ENCODE data around the gene RAB3GAP1.

RAB3GAP1 gene

GRCh38 chr2:135150725-135151124, 98.6 kb downstream of the RAB3GAP1 start:
- Histone ChIP-seq H3K9ac (ENCODE audit: low read depth, low read length) (no peak overlapping the region), H3K4me1 (ENCODE audit: insufficient read depth, low read length) (no peaks in the 10 kb centered on the region), H3K9me3 (ENCODE audit: insufficient read depth, low read depth, low read length) (no peaks in the 10 kb centered on the region), H3K27ac (ENCODE audit: low read depth, low read length) (no peak overlapping the region), H3K27me3 (ENCODE audit: insufficient read depth, low read length) (no peaks in the 10 kb centered on the region), H3K4me3 (ENCODE audit: low read length) (no peak overlapping the region), H3K36me3 (ENCODE audit: insufficient read depth, low read length) (peaks cover 59% of the 10 kb centered on the region)
- WGBS = 89% methylated on average over 1 of the region's 1 CpG

GRCh38 chr2:135151615-135152014, 99.5 kb downstream of the RAB3GAP1 start:
- H3K9me3 ChIP-seq (ENCODE audit: insufficient read depth, low read depth, low read length) = no peaks in the 10 kb centered on the region
- H3K4me1 ChIP-seq (ENCODE audit: insufficient read depth, low read length) = peaks cover 6% of the 10 kb centered on the region; the same call in 1 of the 2 replicates
- peaks cover 67% of the 10 kb centered on the region for H3K36me3 ChIP-seq (ENCODE audit: insufficient read depth, low read length)
- H3K27me3 ChIP-seq (ENCODE audit: insufficient read depth, low read length) = no peaks in the 10 kb centered on the region
- 94% methylated on average over 3 of the region's 3 CpGs for WGBS
- H3K27ac ChIP-seq (ENCODE audit: low read depth, low read length) = no peak overlapping the region
- H3K4me3 ChIP-seq (ENCODE audit: low read length) = no peak overlapping the region
- H3K9ac ChIP-seq (ENCODE audit: low read depth, low read length) = no peak overlapping the region

GRCh38 chr2:135152361-135152760, 100.3 kb downstream of the RAB3GAP1 start:
- H3K4me1 ChIP-seq (ENCODE audit: insufficient read depth, low read length) = peaks cover 6% of the 10 kb centered on the region; the same call in 1 of the 2 replicates
- H3K4me3 ChIP-seq (ENCODE audit: low read length) = no peak overlapping the region
- H3K9ac ChIP-seq (ENCODE audit: low read depth, low read length) = no peak overlapping the region
- H3K27ac ChIP-seq (ENCODE audit: low read depth, low read length) = no peak overlapping the region
- peaks cover 73% of the 10 kb centered on the region for H3K36me3 ChIP-seq (ENCODE audit: insufficient read depth, low read length)
- no peaks in the 10 kb centered on the region for H3K9me3 ChIP-seq (ENCODE audit: insufficient read depth, low read depth, low read length)
- 100% methylated on average over 1 of the region's 1 CpG for WGBS
- H3K27me3 ChIP-seq (ENCODE audit: insufficient read depth, low read length) = no peaks in the 10 kb centered on the region

- Histone ChIP-seq H3K27me3 (ENCODE audit: insufficient read depth, low read length) (no peaks in the 10 kb centered on the region), H3K9me3 (ENCODE audit: insufficient read depth, low read depth, low read length) (no peaks in the 10 kb centered on the region), H3K4me3 (ENCODE audit: low read length) (no peak overlapping the region), H3K36me3 (ENCODE audit: insufficient read depth, low read length) (peaks cover 91% of the 10 kb centered on the region), H3K27ac (ENCODE audit: low read depth, low read length) (no peak overlapping the region), H3K4me1 (ENCODE audit: insufficient read depth, low read length) (peaks cover 6% of the 10 kb centered on the region; the same call in 1 of the 2 replicates), H3K9ac (ENCODE audit: low read depth, low read length) (no peak overlapping the region)
These were observed 102.9 kb downstream of the RAB3GAP1 start for GRCh38 chr2:135154962-135155361.

- Histone ChIP-seq H3K9me3 (ENCODE audit: insufficient read depth, low read depth, low read length) (no peaks in the 10 kb centered on the region), H3K27ac (ENCODE audit: low read depth, low read length) (no peak overlapping the region), H3K4me3 (ENCODE audit: low read length) (no peak overlapping the region), H3K4me1 (ENCODE audit: insufficient read depth, low read length) (peaks cover 6% of the 10 kb centered on the region; the same call in 1 of the 2 replicates), H3K36me3 (ENCODE audit: insufficient read depth, low read length) (peaks cover 74% of the 10 kb centered on the region), H3K9ac (ENCODE audit: low read depth, low read length) (no peak overlapping the region), H3K27me3 (ENCODE audit: insufficient read depth, low read length) (no peaks in the 10 kb centered on the region)
- 97% methylated on average over 3 of the region's 3 CpGs for WGBS
These were observed 105.8 kb downstream of the RAB3GAP1 start for GRCh38 chr2:135157856-135158255.

- peaks cover 74% of the 10 kb centered on the region for H3K36me3 ChIP-seq (ENCODE audit: insufficient read depth, low read length)
- WGBS = 85% methylated on average over 2 of the region's 2 CpGs
- H3K9ac ChIP-seq (ENCODE audit: low read depth, low read length) = no peak overlapping the region
These were observed 107.1 kb downstream of the RAB3GAP1 start for GRCh38 chr2:135159191-135159590.

GRCh38 chr2:135162377-135162776, 110.3 kb downstream of the RAB3GAP1 start:
- H3K9me3 ChIP-seq (ENCODE audit: insufficient read depth, low read depth, low read length) = no peaks in the 10 kb centered on the region
- H3K4me1 ChIP-seq (ENCODE audit: insufficient read depth, low read length) = no peaks in the 10 kb centered on the region
- 95% methylated on average over 4 of the region's 5 CpGs for WGBS

More at GRCh38 chr2:135159191-135159590, 107.1 kb downstream of the RAB3GAP1 start:
- Histone ChIP-seq H3K27ac (ENCODE audit: low read depth, low read length) (no peak overlapping the region), H3K9me3 (ENCODE audit: insufficient read depth, low read depth, low read length) (no peaks in the 10 kb centered on the region), H3K4me1 (ENCODE audit: insufficient read depth, low read length) (peaks cover 6% of the 10 kb centered on the region; the same call in 1 of the 2 replicates), H3K4me3 (ENCODE audit: low read length) (no peak overlapping the region), H3K27me3 (ENCODE audit: insufficient read depth, low read length) (no peaks in the 10 kb centered on the region)

GRCh38 chr2:135162786-135163185, 110.7 kb downstream of the RAB3GAP1 start:
- no peak overlapping the region for H3K4me3 ChIP-seq (ENCODE audit: low read length)
- no peak overlapping the region for H3K9ac ChIP-seq (ENCODE audit: low read depth, low read length)
- WGBS = 92% methylated on average over 4 of the region's 4 CpGs
- H3K27ac ChIP-seq (ENCODE audit: low read depth, low read length) = no peak overlapping the region
- peaks cover 73% of the 10 kb centered on the region for H3K36me3 ChIP-seq (ENCODE audit: insufficient read depth, low read length)
- H3K4me1 ChIP-seq (ENCODE audit: insufficient read depth, low read length) = no peaks in the 10 kb centered on the region
- no peaks in the 10 kb centered on the region for H3K27me3 ChIP-seq (ENCODE audit: insufficient read depth, low read length)
- H3K9me3 ChIP-seq (ENCODE audit: insufficient read depth, low read depth, low read length) = no peaks in the 10 kb centered on the region

More at GRCh38 chr2:135162377-135162776, 110.3 kb downstream of the RAB3GAP1 start:
- Histone ChIP-seq H3K4me3 (ENCODE audit: low read length) (no peak overlapping the region), H3K27me3 (ENCODE audit: insufficient read depth, low read length) (no peaks in the 10 kb centered on the region), H3K36me3 (ENCODE audit: insufficient read depth, low read length) (peaks cover 71% of the 10 kb centered on the region), H3K9ac (ENCODE audit: low read depth, low read length) (no peak overlapping the region), H3K27ac (ENCODE audit: low read depth, low read length) (no peak overlapping the region)

GRCh38 chr2:135163306-135163705, 111.2 kb downstream of the RAB3GAP1 start:
- Histone ChIP-seq H3K9me3 (ENCODE audit: insufficient read depth, low read depth, low read length) (no peaks in the 10 kb centered on the region), H3K36me3 (ENCODE audit: insufficient read depth, low read length) (peaks cover 72% of the 10 kb centered on the region), H3K4me3 (ENCODE audit: low read length) (no peak overlapping the region), H3K27me3 (ENCODE audit: insufficient read depth, low read length) (no peaks in the 10 kb centered on the region), H3K27ac (ENCODE audit: low read depth, low read length) (no peak overlapping the region), H3K4me1 (ENCODE audit: insufficient read depth, low read length) (no peaks in the 10 kb centered on the region), H3K9ac (ENCODE audit: low read depth, low read length) (no peak overlapping the region)
- WGBS = 91% methylated on average over 2 of the region's 2 CpGs

GRCh38 chr2:135163901-135164300, 111.8 kb downstream of the RAB3GAP1 start:
- Histone ChIP-seq H3K9me3 (ENCODE audit: insufficient read depth, low read depth, low read length) (no peaks in the 10 kb centered on the region), H3K27me3 (ENCODE audit: insufficient read depth, low read length) (no peaks in the 10 kb centered on the region), H3K9ac (ENCODE audit: low read depth, low read length) (no peak overlapping the region), H3K36me3 (ENCODE audit: insufficient read depth, low read length) (peaks cover 74% of the 10 kb centered on the region), H3K4me3 (ENCODE audit: low read length) (no peak overlapping the region), H3K4me1 (ENCODE audit: insufficient read depth, low read length) (no peaks in the 10 kb centered on the region), H3K27ac (ENCODE audit: low read depth, low read length) (no peak overlapping the region)
- 94% methylated on average over 5 of the region's 5 CpGs for WGBS

- Histone ChIP-seq H3K9me3 (ENCODE audit: insufficient read depth, low read depth, low read length) (no peaks in the 10 kb centered on the region), H3K27me3 (ENCODE audit: insufficient read depth, low read length) (no peaks in the 10 kb centered on the region), H3K27ac (ENCODE audit: low read depth, low read length) (no peak overlapping the region), H3K36me3 (ENCODE audit: insufficient read depth, low read length) (peaks cover 75% of the 10 kb centered on the region), H3K4me3 (ENCODE audit: low read length) (no peak overlapping the region), H3K4me1 (ENCODE audit: insufficient read depth, low read length) (no peaks in the 10 kb centered on the region), H3K9ac (ENCODE audit: low read depth, low read length) (no peak overlapping the region)
- 80% methylated on average over 3 of the region's 3 CpGs for WGBS
These were observed 112.3 kb downstream of the RAB3GAP1 start for GRCh38 chr2:135164431-135164830.

- Histone ChIP-seq H3K4me3 (ENCODE audit: low read length) (no peak overlapping the region), H3K9ac (ENCODE audit: low read depth, low read length) (no peak overlapping the region), H3K36me3 (ENCODE audit: insufficient read depth, low read length) (peaks cover 81% of the 10 kb centered on the region), H3K27ac (ENCODE audit: low read depth, low read length) (no peak overlapping the region), H3K4me1 (ENCODE audit: insufficient read depth, low read length) (no peaks in the 10 kb centered on the region), H3K9me3 (ENCODE audit: insufficient read depth, low read depth, low read length) (no peaks in the 10 kb centered on the region), H3K27me3 (ENCODE audit: insufficient read depth, low read length) (no peaks in the 10 kb centered on the region)
- 80% methylated on average over 1 of the region's 1 CpG for WGBS
These were observed 115.2 kb downstream of the RAB3GAP1 start for GRCh38 chr2:135167273-135167672.

All from HUES64 (cell line).